Measurements from ENCODE around the gene ROBO1.

ROBO1 gene

GRCh38 chr3:78951342-78951945, 816.4 kb downstream of the ROBO1 start:
- TF ChIP-seq POLR2A (IDR thresholded peaks at IDR 0.05; ENCODE audit: low read depth, low read length), result no peak

GRCh38 chr3:78941587-78941986, 826.2 kb downstream of the ROBO1 start:
- TF ChIP-seq POLR2A (IDR thresholded peaks at IDR 0.05; ENCODE audit: low read depth, low read length), result no peak
- FAIRE-seq, result peak; percentile 77
- no peak for DNase-seq (ENCODE audit: insufficient read length, low spot score)

More at GRCh38 chr3:78951342-78951945, 816.4 kb downstream of the ROBO1 start:
- DNase-seq (ENCODE audit: insufficient read length, low spot score) (no peak), FAIRE-seq (no peak)

GRCh38 chr3:78940626-78941025, 827.2 kb downstream of the ROBO1 start:
- FAIRE-seq, result no peak
- TF ChIP-seq POLR2A (IDR thresholded peaks at IDR 0.05; ENCODE audit: low read depth, low read length), result no peak
- no peak for DNase-seq (ENCODE audit: insufficient read length, low spot score)

- no peak for FAIRE-seq
- TF ChIP-seq POLR2A (IDR thresholded peaks at IDR 0.05; ENCODE audit: low read depth, low read length), result no peak
- DNase-seq (ENCODE audit: insufficient read length, low spot score), result no peak
Observed at GRCh38 chr3:78940128-78940527, 827.7 kb downstream of the ROBO1 start.

GRCh38 chr3:78937475-78937874, 830.3 kb downstream of the ROBO1 start:
- no peak for TF ChIP-seq POLR2A (IDR thresholded peaks at IDR 0.05; ENCODE audit: low read depth, low read length)
- FAIRE-seq, result no peak
- DNase-seq (ENCODE audit: insufficient read length, low spot score), result no peak

- FAIRE-seq (no peak), DNase-seq (ENCODE audit: insufficient read length, low spot score) (no peak)
- no peak for TF ChIP-seq POLR2A (IDR thresholded peaks at IDR 0.05; ENCODE audit: low read depth, low read length)
Observed at GRCh38 chr3:78927759-78928158, 840.0 kb downstream of the ROBO1 start.

GRCh38 chr3:78926523-78926922, 841.3 kb downstream of the ROBO1 start:
- no peak for TF ChIP-seq POLR2A (IDR thresholded peaks at IDR 0.05; ENCODE audit: low read depth, low read length)
- DNase-seq (ENCODE audit: insufficient read length, low spot score) (no peak), FAIRE-seq (peak; percentile 58)

GRCh38 chr3:78924711-78925110, 843.1 kb downstream of the ROBO1 start:
- TF ChIP-seq POLR2A (IDR thresholded peaks at IDR 0.05; ENCODE audit: low read depth, low read length), result no peak
- FAIRE-seq, result no peak
- no peak for DNase-seq (ENCODE audit: insufficient read length, low spot score)

- peak; percentile 19 for DNase-seq (ENCODE audit: insufficient read length, low spot score)
- FAIRE-seq, result peak; percentile 97
- no peak for TF ChIP-seq POLR2A (IDR thresholded peaks at IDR 0.05; ENCODE audit: low read depth, low read length)
Observed at GRCh38 chr3:78919021-78919755, 848.6 kb downstream of the ROBO1 start.

- no peak for TF ChIP-seq POLR2A (IDR thresholded peaks at IDR 0.05; ENCODE audit: low read depth, low read length)
- FAIRE-seq, result no peak
- no peak for DNase-seq (ENCODE audit: insufficient read length, low spot score)
Observed at GRCh38 chr3:78918361-78919020, 849.3 kb downstream of the ROBO1 start.

GRCh38 chr3:78917536-78917935, 850.3 kb downstream of the ROBO1 start:
- FAIRE-seq (no peak), DNase-seq (ENCODE audit: insufficient read length, low spot score) (no peak)
- no peak for TF ChIP-seq POLR2A (IDR thresholded peaks at IDR 0.05; ENCODE audit: low read depth, low read length)

GRCh38 chr3:78913711-78914110, 854.1 kb downstream of the ROBO1 start:
- no peak for TF ChIP-seq POLR2A (IDR thresholded peaks at IDR 0.05; ENCODE audit: low read depth, low read length)
- DNase-seq (ENCODE audit: insufficient read length, low spot score), result no peak
- FAIRE-seq, result peak; percentile 80

- DNase-seq (ENCODE audit: insufficient read length, low spot score) (no peak), FAIRE-seq (peak; percentile 45)
- no peak for TF ChIP-seq POLR2A (IDR thresholded peaks at IDR 0.05; ENCODE audit: low read depth, low read length)
Observed at GRCh38 chr3:78912687-78913086, 855.1 kb downstream of the ROBO1 start.

GRCh38 chr3:78912259-78912658, 855.5 kb downstream of the ROBO1 start:
- no peak for TF ChIP-seq POLR2A (IDR thresholded peaks at IDR 0.05; ENCODE audit: low read depth, low read length)
- FAIRE-seq (no peak), DNase-seq (ENCODE audit: insufficient read length, low spot score) (no peak)

- DNase-seq (ENCODE audit: insufficient read length, low spot score) (no peak), FAIRE-seq (peak; percentile 36)
- TF ChIP-seq POLR2A (IDR thresholded peaks at IDR 0.05; ENCODE audit: low read depth, low read length), result no peak
Observed at GRCh38 chr3:78911394-78911793, 856.4 kb downstream of the ROBO1 start.

All from H54 (cell line).